Neural progenitor cell (in vitro differentiated cells): ENCODE measurements around the gene CTXN1. TPM values are rescaled to one million over a fixed set of nuclear protein-coding genes. Genes with fewer than 3 reads are reported as not detected.
"Not testable (repeated sequence)": the region's sequence is repeated elsewhere in the genome, so short reads cannot be mapped to it uniquely, and the experiment has no call there.

ENCODE experiments used
- DNase-seq: peaks from one replicate; pipeline ENCODE4 v3.0.0-alpha.2; 2016; ENCODE audit warnings: low spot score
- H2AFZ ChIP-seq: fragments of 200-600 bp; sonication (generic); replicated peaks from 2 replicates; pipeline ENCODE4 v1.6.1; 2016; ENCODE audit warnings: antibody characterized with exemption
- H3F3A ChIP-seq: fragments of 200-600 bp; sonication (generic); 2 replicates; pipeline ENCODE4 v1.6.1; 2016; ENCODE audit warnings: antibody characterized with exemption, low read depth
- H3K27ac ChIP-seq: fragments of 200-600 bp; sonication (generic); 2 replicates; pipeline ENCODE4 v1.5.1; 2016; ENCODE audit warnings: mild to moderate bottlenecking
- H3K27me3 ChIP-seq: fragments of 200-600 bp; sonication (generic); 2 replicates; pipeline ENCODE4 v1.6.1; 2016; ENCODE audit warnings: mild to moderate bottlenecking, moderate library complexity
- H3K36me3 ChIP-seq: fragments of 200-600 bp; sonication (generic); 2 replicates; pipeline ENCODE4 v1.5.1; 2016
- H3K4me1 ChIP-seq: fragments of 200-600 bp; sonication (generic); 2 replicates; pipeline ENCODE4 v1.6.1; 2016; ENCODE audit warnings: mixed run types
- H3K4me2 ChIP-seq: fragments of 200-600 bp; sonication (generic); 2 replicates; pipeline ENCODE4 v1.6.1; 2016
- H3K4me3 ChIP-seq: fragments of 200-600 bp; sonication (generic); 2 replicates; pipeline ENCODE4 v1.5.1; 2016
- H3K79me2 ChIP-seq: fragments of 200-600 bp; sonication (generic); 2 replicates; pipeline ENCODE4 v1.6.1; 2016; ENCODE audit warnings: low read depth
- H3K9ac ChIP-seq: fragments of 200-600 bp; sonication (generic); 2 replicates; pipeline ENCODE4 v1.6.1; 2016
- H3K9me3 ChIP-seq: fragments of 200-600 bp; sonication (generic); 2 replicates; pipeline ENCODE4 v1.5.1; 2016; ENCODE audit warnings: low read depth
- H4K20me1 ChIP-seq: fragments of 200-600 bp; sonication (generic); 2 replicates; pipeline ENCODE4 v1.6.1; 2016; ENCODE audit warnings: low read depth
- H3K27ac Mint-ChIP-seq: 3 replicates; pipeline ENCODE4 v1.8.0; 2021; ENCODE audit warnings: mixed read lengths
- H3K27me3 Mint-ChIP-seq: 2 replicates; pipeline ENCODE4 v1.8.0; 2022; ENCODE audit warnings: low read depth, mild to moderate bottlenecking, inconsistent platforms, moderate library complexity, mixed read lengths; ENCODE audit not compliant: insufficient read depth
- H3K36me3 Mint-ChIP-seq: 3 replicates; pipeline ENCODE4 v1.8.0; 2021; ENCODE audit warnings: mixed read lengths
- H3K4me1 Mint-ChIP-seq: 3 replicates; pipeline ENCODE4 v1.8.0; 2021; ENCODE audit warnings: mixed read lengths
- H3K4me3 Mint-ChIP-seq: 3 replicates; pipeline ENCODE4 v1.8.0; 2021; ENCODE audit warnings: mild to moderate bottlenecking, moderate library complexity, mixed read lengths
- H3K9me3 Mint-ChIP-seq: 3 replicates; pipeline ENCODE4 v1.8.0; 2020; ENCODE audit warnings: mixed read lengths
- CTCF ChIP-seq: fragments of 200-600 bp; sonication (generic); IDR thresholded peaks from 2 replicates; pipeline ENCODE4 v1.5.1; 2017; ENCODE audit warnings: antibody characterized with exemption, mild to moderate bottlenecking
- EZH2 ChIP-seq: fragments of 200-600 bp; sonication (generic); IDR thresholded peaks from 2 replicates; pipeline ENCODE4 v1.6.1; 2017; ENCODE audit warnings: antibody characterized with exemption, mild to moderate bottlenecking, moderate library complexity
- EZH2phosphoT487 ChIP-seq: fragments of 200-600 bp; sonication (generic); IDR thresholded peaks from 2 replicates; pipeline ENCODE4 v1.6.1; 2017; ENCODE audit warnings: antibody characterized with exemption
- total RNA-seq: library from RNA; depleted of rRNA; stranded (reverse); fragments of >200 nt; gene quantifications from 2 replicates; pipeline ENCODE4 v1.2.3, GENCODE V29; 2015; ENCODE audit warnings: low replicate concordance

Gene CTXN1
- total RNA-seq, 1 donor from 2014 or later: 3.7 TPM

GRCh38 chr19:7919610-7920518, 6.1 kb downstream of the CTXN1 start, which contains the start of gene SNAPC2:
Gene SNAPC2 (plus strand): TSS chr19:7920338. CDS start chr19:7920367, 29 bp downstream.
- Histone ChIP-seq H4K20me1 (peaks cover 49% of the 10 kb centered on the region), H2AFZ (peak within 1 kb of the TSS; percentile 54), H3K4me1 (peaks cover 15% of the 10 kb centered on the region), H3K27me3 (peaks cover 49% of the 10 kb centered on the region), H3K27ac (peak within 1 kb of the TSS; percentile 66), H3K9me3 (no peaks in the 10 kb centered on the region), H3K4me3 (peak within 1 kb of the TSS; percentile 75), H3K79me2 (peaks cover 7% of the 10 kb centered on the region), H3K4me2 (peak within 1 kb of the TSS; percentile 77), H3F3A (peaks cover 53% of the 10 kb centered on the region), H3K36me3 (no peaks in the 10 kb centered on the region), H3K9ac (no peak within 1 kb of the TSS)
- TF ChIP-seq EZH2phosphoT487: no peak
- TF ChIP-seq CTCF: peak; percentile 25
- TF ChIP-seq EZH2: no peak
- Mint-ChIP-seq H3K4me1 (peaks cover 39% of the 10 kb centered on the region), H3K36me3 (peaks cover 3% of the 10 kb centered on the region), H3K27me3 (peaks cover 36% of the 10 kb centered on the region), H3K27ac (no peak within 1 kb of the TSS), H3K9me3 (no peaks in the 10 kb centered on the region), H3K4me3 (peak within 1 kb of the TSS; percentile 87)
- peak; percentile 97 for DNase-seq

- TF ChIP-seq EZH2phosphoT487: no peak
- TF ChIP-seq CTCF: no peak
- no peak for TF ChIP-seq EZH2
- Histone ChIP-seq H2AFZ (no peak overlapping the region), H3K9ac (no peak overlapping the region), H3K36me3 (no peaks in the 10 kb centered on the region), H3K9me3 (no peaks in the 10 kb centered on the region), H4K20me1 (peaks cover 47% of the 10 kb centered on the region), H3K4me2 (peak overlapping the region; percentile 99), H3K79me2 (no peaks in the 10 kb centered on the region), H3K27me3 (peaks cover 60% of the 10 kb centered on the region), H3K27ac (no peak overlapping the region), H3K4me1 (peaks cover 15% of the 10 kb centered on the region), H3K4me3 (no peak overlapping the region), H3F3A (peaks cover 46% of the 10 kb centered on the region)
- no peak for DNase-seq
- Mint-ChIP-seq H3K9me3 (no peaks in the 10 kb centered on the region), H3K4me3 (peak overlapping the region; percentile 87), H3K4me1 (peaks cover 36% of the 10 kb centered on the region), H3K27ac (no peak overlapping the region), H3K27me3 (peaks cover 36% of the 10 kb centered on the region), H3K36me3 (no peaks in the 10 kb centered on the region)
Measured at GRCh38 chr19:7918615-7919421, 7.1 kb downstream of the CTXN1 start.

GRCh38 chr19:7918062-7918614, 7.8 kb downstream of the CTXN1 start:
- peaks cover 37% of the 10 kb centered on the region for H3K27me3 Mint-ChIP-seq
- not testable (repeated sequence) for DNase-seq

More at GRCh38 chr19:7918062-7918614, 7.8 kb downstream of the CTXN1 start:
- peak overlapping the region; percentile 59 for H3K4me3 ChIP-seq
- H3K36me3 ChIP-seq, H3K36me3 Mint-ChIP-seq, H3K9me3 ChIP-seq, H2AFZ ChIP-seq, H3K9ac ChIP-seq, H3K79me2 ChIP-seq, H3K9me3 Mint-ChIP-seq, H3K27ac ChIP-seq, H3K27ac Mint-ChIP-seq: not testable (repeated sequence)
- H3K4me2 ChIP-seq: peak overlapping the region; percentile 99
- Mint-ChIP-seq H3K4me1 (peaks cover 33% of the 10 kb centered on the region), H3K4me3 (peak overlapping the region; percentile 50)
- peaks cover 42% of the 10 kb centered on the region for H4K20me1 ChIP-seq
- H3F3A ChIP-seq: peaks cover 46% of the 10 kb centered on the region
- H3K27me3 ChIP-seq: peaks cover 64% of the 10 kb centered on the region
- H3K4me1 ChIP-seq: peaks cover 15% of the 10 kb centered on the region
